Endodermal cell (in vitro differentiated cells): Measurements from ENCODE around the gene KATNAL1. TPM values are rescaled to one million over a fixed set of nuclear protein-coding genes. Genes with fewer than 3 reads are reported as not detected.
"Not testable (repeated sequence)": the region's sequence is repeated elsewhere in the genome, so short reads cannot be mapped to it uniquely, and the experiment has no call there.

ENCODE experiments used
- DNase-seq: peaks from one replicate; pipeline ENCODE4 v3.0.0-alpha.2; 2017
- H3K27ac ChIP-seq: 2 replicates; pipeline ENCODE4 v1.5.1; 2013; ENCODE audit warnings: mild to moderate bottlenecking, low read depth, low read length, moderate library complexity
- H3K27me3 ChIP-seq: 2 replicates; pipeline ENCODE4 v1.6.1; 2013; ENCODE audit warnings: mild to moderate bottlenecking, low read length, moderate library complexity; ENCODE audit not compliant: insufficient read depth, control insufficient read depth, poor library complexity, severe bottlenecking
- H3K36me3 ChIP-seq: 2 replicates; pipeline ENCODE4 v1.7.0; 2013; ENCODE audit warnings: mild to moderate bottlenecking, low read length, moderate library complexity; ENCODE audit not compliant: control insufficient read depth, insufficient read depth
- H3K4me1 ChIP-seq: one replicate; pipeline ENCODE4 v1.7.0; 2013; ENCODE audit warnings: low read length; ENCODE audit not compliant: control insufficient read depth, insufficient read depth
- H3K4me3 ChIP-seq: 2 replicates; pipeline ENCODE4 v1.5.1; 2013; ENCODE audit warnings: mild to moderate bottlenecking, low read length, moderate library complexity
- H3K9ac ChIP-seq: 2 replicates; pipeline ENCODE4 v1.6.1; 2013; ENCODE audit warnings: mild to moderate bottlenecking, low read length, moderate library complexity; ENCODE audit not compliant: poor library complexity, severe bottlenecking; ENCODE audit errors: extremely low read depth
- H3K9me3 ChIP-seq: 2 replicates; pipeline ENCODE4 v1.6.1; 2013; ENCODE audit warnings: mild to moderate bottlenecking, low read length, moderate library complexity; ENCODE audit not compliant: control insufficient read depth
- H3K27ac Mint-ChIP-seq: 2 replicates; pipeline ENCODE4 v1.8.0; 2020; ENCODE audit warnings: mixed read lengths
- H3K27me3 Mint-ChIP-seq: 2 replicates; pipeline ENCODE4 v1.8.0; 2021; ENCODE audit warnings: mild to moderate bottlenecking, mixed read lengths; ENCODE audit not compliant: insufficient read depth
- H3K36me3 Mint-ChIP-seq: 2 replicates; pipeline ENCODE4 v1.8.0; 2020; ENCODE audit warnings: low read depth, mixed read lengths
- H3K4me1 Mint-ChIP-seq: 2 replicates; pipeline ENCODE4 v1.8.0; 2020; ENCODE audit warnings: mixed read lengths
- H3K4me3 Mint-ChIP-seq: 2 replicates; pipeline ENCODE4 v1.8.0; 2020; ENCODE audit warnings: mild to moderate bottlenecking, moderate library complexity, mixed read lengths
- H3K9me3 Mint-ChIP-seq: 2 replicates; pipeline ENCODE4 v1.8.0; 2020; ENCODE audit warnings: mild to moderate bottlenecking, mixed read lengths
- CTCF ChIP-seq: fragments of 200-600 bp; sonication (generic); conservative IDR thresholded peaks from 2 replicates; pipeline ENCODE4 v1.5.0; 2021; ENCODE audit warnings: antibody characterized with exemption, mild to moderate bottlenecking
- WGBS, 2 experiments: methylation state at CpG; one replicate each; pipeline versions ENCODE4 v1.1.5 to v1.1.7; 2013; ENCODE audit warnings: missing lambda C conversion rate in 2 of 2, mixed read lengths in 1 of 2; ENCODE audit not compliant: insufficient coverage in 1 of 2, insufficient read length in 1 of 2; 5-methylcytosine and 5-hydroxymethylcytosine counted together
- total RNA-seq, 2 donors: library from RNA; stranded (reverse); fragmentation: NEBNext Ultra II Directional in 1 of 2; extraction: Animal tissue kit (Norgen Biotek cat#: 25700) in 1 of 2; gene quantifications; 2 replicates in 1 of 2; 3 replicates in 1 of 2; pipeline ENCODE4 v1.2.1, GENCODE V29; 2021

KATNAL1 gene
- total RNA-seq, 2 donors from 2014 or later, result 20.3 to 32.2 TPM

- no peak overlapping the region for H3K9ac ChIP-seq
- H3K4me1 ChIP-seq, result no peaks in the 10 kb centered on the region
- DNase-seq, result no peak
- Mint-ChIP-seq H3K27me3 (no peaks in the 10 kb centered on the region), H3K4me3 (no peak overlapping the region), H3K36me3 (peaks cover 10% of the 10 kb centered on the region), H3K4me1 (peaks cover 5% of the 10 kb centered on the region), H3K9me3 (peaks cover 22% of the 10 kb centered on the region), H3K27ac (no peak overlapping the region)
- no peaks in the 10 kb centered on the region for H3K27me3 ChIP-seq
- TF ChIP-seq CTCF, result no peak
- H3K27ac ChIP-seq, result no peak overlapping the region
- WGBS, 2 experiments, result 80 to 90% methylated on average over 1 to 2 of the region's 2 CpGs
- H3K9me3 ChIP-seq, result peaks cover 9% of the 10 kb centered on the region
- no peak overlapping the region for H3K4me3 ChIP-seq
- H3K36me3 ChIP-seq, result peaks cover 4% of the 10 kb centered on the region
Observed at GRCh38 chr13:30266756-30267155, 40.6 kb downstream of the KATNAL1 start.

GRCh38 chr13:30259149-30259733 is 48.1 kb downstream of the KATNAL1 start:
- H3K36me3 Mint-ChIP-seq, result peaks cover 16% of the 10 kb centered on the region
- H3K36me3 ChIP-seq, H3K27me3 ChIP-seq, H3K9ac ChIP-seq, H3K27ac ChIP-seq, H3K4me1 ChIP-seq, H3K27me3 Mint-ChIP-seq, H3K4me1 Mint-ChIP-seq, H3K27ac Mint-ChIP-seq, H3K9me3 ChIP-seq, DNase-seq, H3K4me3 ChIP-seq, H3K4me3 Mint-ChIP-seq: not testable (repeated sequence)
- peaks cover 19% of the 10 kb centered on the region for H3K9me3 Mint-ChIP-seq
- WGBS, 2 experiments, result 95 to 96% methylated on average over 9 to 22 of the region's 22 CpGs

- Histone ChIP-seq H3K36me3 (peaks cover 13% of the 10 kb centered on the region), H3K27ac (peak overlapping the region; percentile 97), H3K9me3 (peaks cover 7% of the 10 kb centered on the region), H3K4me3 (no peak overlapping the region), H3K4me1 (no peaks in the 10 kb centered on the region), H3K27me3 (no peaks in the 10 kb centered on the region), H3K9ac (no peak overlapping the region)
- peak; percentile 56 for DNase-seq
- peak overlapping the region; percentile 31 for H3K27ac Mint-ChIP-seq
- peaks cover 20% of the 10 kb centered on the region for H3K36me3 Mint-ChIP-seq
- peaks cover 6% of the 10 kb centered on the region for H3K4me1 Mint-ChIP-seq
- H3K27me3 Mint-ChIP-seq, result no peaks in the 10 kb centered on the region
- no peak overlapping the region for H3K4me3 Mint-ChIP-seq
- peaks cover 18% of the 10 kb centered on the region for H3K9me3 Mint-ChIP-seq
- no peak for TF ChIP-seq CTCF
- 65 to 84% methylated on average over 5 to 6 of the region's 6 CpGs for WGBS, 2 experiments
Observed at GRCh38 chr13:30257468-30258099, 49.8 kb downstream of the KATNAL1 start.
